AG04449 (cell line): ENCODE data around the gene CRYBG3.

ENCODE experiments used
- CTCF ChIA-PET: fragments of 350-600 bp; formaldehyde crosslinking; extraction: SDS; loops from one replicate; lab custom pipeline; 2021; ENCODE audit warnings: antibody characterized with exemption; lab: Yijun Ruan, JAX
- POLR2A ChIA-PET: fragments of 400-600, 350-600 bp; formaldehyde crosslinking; extraction: SDS; loops from one replicate; lab custom pipeline; 2020; ENCODE audit warnings: antibody characterized with exemption, inconsistent platforms; lab: Yijun Ruan, JAX
- DNase-seq: peaks from one replicate; pipeline ENCODE4 v3.0.0-alpha.2; 2010; ENCODE audit warnings: low read depth, low spot score
- H3K4me3 ChIP-seq: 2 replicates; pipeline ENCODE4 v1.5.1; 2011; ENCODE audit warnings: low read depth, mild to moderate bottlenecking, control low read depth, low read length
- TF ChIP-seq, protein P1 (sequence below): IDR thresholded peaks from one replicate; pipeline ENCODE4 v1.5.1; 2011; ENCODE audit warnings: mild to moderate bottlenecking, moderate library complexity, low read length, control low read depth, inconsistent platforms; ENCODE audit not compliant: insufficient read depth; ENCODE audit errors: missing control alignments

Gene CRYBG3

GRCh38 chr3:97841304-97841703 lies 19.5 kb downstream of the CRYBG3 start:
- POLR2A ChIA-PET, result no interaction called here
- H3K4me3 ChIP-seq, result no peak overlapping the region
- DNase-seq, result no peak
- CTCF ChIA-PET, result no interaction called here
- TF ChIP-seq, protein P1, sequence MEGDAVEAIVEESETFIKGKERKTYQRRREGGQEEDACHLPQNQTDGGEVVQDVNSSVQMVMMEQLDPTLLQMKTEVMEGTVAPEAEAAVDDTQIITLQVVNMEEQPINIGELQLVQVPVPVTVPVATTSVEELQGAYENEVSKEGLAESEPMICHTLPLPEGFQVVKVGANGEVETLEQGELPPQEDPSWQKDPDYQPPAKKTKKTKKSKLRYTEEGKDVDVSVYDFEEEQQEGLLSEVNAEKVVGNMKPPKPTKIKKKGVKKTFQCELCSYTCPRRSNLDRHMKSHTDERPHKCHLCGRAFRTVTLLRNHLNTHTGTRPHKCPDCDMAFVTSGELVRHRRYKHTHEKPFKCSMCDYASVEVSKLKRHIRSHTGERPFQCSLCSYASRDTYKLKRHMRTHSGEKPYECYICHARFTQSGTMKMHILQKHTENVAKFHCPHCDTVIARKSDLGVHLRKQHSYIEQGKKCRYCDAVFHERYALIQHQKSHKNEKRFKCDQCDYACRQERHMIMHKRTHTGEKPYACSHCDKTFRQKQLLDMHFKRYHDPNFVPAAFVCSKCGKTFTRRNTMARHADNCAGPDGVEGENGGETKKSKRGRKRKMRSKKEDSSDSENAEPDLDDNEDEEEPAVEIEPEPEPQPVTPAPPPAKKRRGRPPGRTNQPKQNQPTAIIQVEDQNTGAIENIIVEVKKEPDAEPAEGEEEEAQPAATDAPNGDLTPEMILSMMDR, result no peak

GRCh38 chr3:97841956-97842355 lies 20.1 kb downstream of the CRYBG3 start:
- DNase-seq, result no peak
- TF ChIP-seq, protein P1, result no peak
- POLR2A ChIA-PET, result interaction anchor here (0.7 kb wide), 1 partner anchor 9 kb away, joined by 3 read pairs; no protein-coding TSS in a partner anchor
- no peak overlapping the region for H3K4me3 ChIP-seq
- CTCF ChIA-PET, result no interaction called here

DNA sequence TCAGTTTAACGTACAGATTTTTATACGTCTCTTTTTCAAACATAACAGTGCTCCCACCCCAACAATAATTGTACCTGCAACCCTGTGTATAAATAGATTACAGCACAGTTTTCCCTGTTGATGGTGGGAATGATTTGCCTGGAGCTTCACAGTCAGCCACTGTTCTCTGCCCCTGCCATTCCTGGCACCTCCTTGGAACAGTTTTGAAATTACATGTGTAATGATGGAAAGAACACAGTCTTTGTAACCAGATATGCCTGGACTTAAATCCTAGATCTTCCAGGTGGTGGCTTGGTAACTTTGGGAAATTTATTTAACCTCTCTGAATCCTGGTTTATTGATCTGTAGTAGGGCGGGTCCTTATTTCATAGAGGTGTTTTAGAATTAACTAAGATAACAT lies 27.0 kb downstream of the CRYBG3 start:
- DNase-seq, result no peak
- H3K4me3 ChIP-seq, result no peak overlapping the region
- ChIA-PET CTCF (no interaction called here), POLR2A (no interaction called here)
- TF ChIP-seq, protein P1, result no peak

GRCh38 chr3:97857401-97857800 lies 35.6 kb downstream of the CRYBG3 start:
- TF ChIP-seq, protein P1, result no peak
- POLR2A ChIA-PET, result no interaction called here
- no peak for DNase-seq
- CTCF ChIA-PET, result no interaction called here
- H3K4me3 ChIP-seq, result no peak overlapping the region

DNA sequence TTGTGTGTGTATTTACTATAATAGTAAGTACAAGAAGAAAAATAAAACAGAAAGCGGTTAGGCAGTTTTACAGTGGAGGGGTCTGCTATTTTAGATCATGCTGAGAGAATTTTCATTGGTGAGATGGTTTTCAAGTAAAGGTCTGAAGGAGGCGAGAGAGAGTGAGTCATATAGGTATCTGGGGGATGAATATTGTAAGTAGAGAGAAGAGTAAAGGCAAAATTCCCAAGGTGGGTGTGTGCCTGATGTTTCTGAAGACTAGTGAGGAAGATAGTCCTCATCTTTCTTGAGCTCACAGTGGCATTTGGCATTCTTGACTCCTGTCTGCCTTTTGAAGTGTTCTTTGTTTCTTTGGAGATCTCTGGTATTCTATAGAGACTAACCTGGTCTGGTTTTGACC lies 38.6 kb downstream of the CRYBG3 start:
- no peak for DNase-seq
- CTCF ChIA-PET, result interaction anchor here (0.8 kb wide), 1 partner anchor 66 kb away, joined by 5 read pairs; no protein-coding TSS in a partner anchor
- TF ChIP-seq, protein P1, result no peak
- no peak overlapping the region for H3K4me3 ChIP-seq
- POLR2A ChIA-PET, result no interaction called here

DNA sequence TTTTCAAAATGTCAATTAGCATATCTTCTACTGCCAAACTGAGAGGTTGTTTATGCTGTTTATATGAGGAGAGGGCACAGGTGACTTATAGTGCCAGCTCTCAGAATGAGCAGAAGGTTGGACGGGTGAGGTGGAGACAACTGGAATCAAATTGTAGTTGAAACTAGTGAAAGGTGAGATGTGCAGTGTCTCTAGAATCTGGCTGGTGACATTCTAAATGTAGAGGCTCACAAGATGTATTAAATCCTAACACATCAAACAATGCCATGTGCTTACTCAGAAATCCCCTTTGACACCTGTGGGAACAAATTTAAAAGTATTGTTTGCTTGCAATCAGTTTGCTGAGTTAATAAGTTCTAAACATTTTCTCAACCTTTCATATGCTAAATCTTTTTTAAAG lies 40.8 kb downstream of the CRYBG3 start:
- ChIA-PET CTCF (no interaction called here), POLR2A (no interaction called here)
- no peak overlapping the region for H3K4me3 ChIP-seq
- TF ChIP-seq, protein P1, result no peak
- DNase-seq, result no peak
